Measurements from ENCODE around the gene FKBP11.
"Not testable (repeated sequence)": the region's sequence is repeated elsewhere in the genome, so short reads cannot be mapped to it uniquely, and the experiment has no call there.

The FKBP11 gene

GRCh38 chr12:48910196-48910595 is 15.1 kb downstream of the FKBP11 start:
- no peak for DNase-seq (ENCODE audit: low read depth in 2 of 3, low spot score in 2 of 3)

DNA sequence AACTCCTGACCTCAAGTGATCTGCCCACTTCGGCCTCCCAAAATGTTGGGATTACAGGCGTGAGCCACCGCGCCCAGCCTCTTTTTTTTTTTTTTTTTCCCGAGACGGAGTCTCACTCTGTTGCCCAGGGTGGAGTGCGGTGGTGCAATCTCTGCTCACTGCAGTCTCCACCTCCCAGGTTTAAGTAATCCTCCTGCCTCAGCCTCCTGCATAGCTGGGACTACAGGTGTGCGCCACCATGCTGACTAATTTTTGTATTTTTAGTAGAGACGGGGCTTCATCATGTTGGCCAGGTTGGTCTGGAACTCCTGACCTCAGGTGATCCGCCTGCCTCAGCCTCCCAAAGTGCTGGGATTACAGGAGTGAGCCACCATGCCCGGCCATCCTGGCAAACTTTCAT is 15.6 kb downstream of the FKBP11 start:
- not testable (repeated sequence) for DNase-seq (ENCODE audit: low read depth in 2 of 3, low spot score in 2 of 3)

GRCh38 chr12:48907245-48907644 is 18.0 kb downstream of the FKBP11 start:
- DNase-seq (ENCODE audit: low read depth in 2 of 3, low spot score in 2 of 3) = no peak

DNA sequence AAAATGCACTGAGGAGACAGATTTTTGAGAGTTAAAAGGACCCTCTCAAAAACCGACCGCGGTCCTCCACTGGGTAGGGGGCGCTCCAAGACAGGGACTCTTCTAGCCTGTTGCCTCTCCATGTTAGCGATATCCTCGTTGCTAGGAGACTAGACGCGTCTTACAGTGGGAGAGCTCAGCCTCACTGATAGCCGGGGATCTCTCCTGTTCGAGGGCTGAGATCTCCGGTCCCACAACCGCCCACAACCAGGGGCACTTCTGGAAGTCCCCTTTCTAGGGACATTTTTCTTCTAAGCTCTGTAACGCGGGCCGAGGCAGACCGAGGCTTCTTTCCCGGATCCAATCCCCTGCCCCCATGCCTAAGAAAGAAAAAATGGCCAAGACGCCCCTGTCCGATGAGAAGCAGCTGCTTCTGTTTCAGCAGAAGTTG is 21.3 kb downstream of the FKBP11 start:
- DNase-seq (ENCODE audit: low read depth in 2 of 3, low spot score in 2 of 3) = peak; percentile 49 to 68 (median 52)

DNA sequence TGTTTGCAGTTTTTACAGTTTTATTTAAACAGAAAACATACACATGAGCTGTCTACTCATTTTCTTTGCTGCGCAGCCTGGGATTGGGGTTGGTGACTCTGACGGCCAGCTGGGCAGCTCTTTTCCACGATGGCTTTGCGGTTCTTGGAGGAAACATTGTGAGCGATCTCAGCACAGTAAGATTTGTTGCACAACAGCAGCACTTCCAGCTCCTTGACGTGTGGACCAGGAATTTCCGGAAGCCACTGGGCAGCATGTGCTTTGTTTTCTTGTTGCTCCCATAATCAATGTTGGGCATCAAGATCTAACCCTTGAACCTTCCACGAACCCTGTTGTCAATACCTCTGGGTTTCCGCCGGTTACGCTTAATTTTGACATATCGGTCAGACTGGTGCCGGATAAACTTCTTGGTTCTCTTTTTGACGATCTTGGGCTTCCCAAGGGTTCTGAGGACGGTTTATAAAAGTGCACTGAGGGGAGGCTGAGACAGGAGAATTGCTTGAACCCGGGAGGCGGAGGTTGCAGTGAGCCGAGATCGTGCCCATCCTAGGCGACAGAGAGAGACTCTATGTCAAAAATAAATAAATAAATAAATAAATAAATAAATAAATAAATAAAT is 21.8 kb downstream of the FKBP11 start:
- no peak for DNase-seq (ENCODE audit: low read depth in 2 of 3, low spot score in 2 of 3)

- no peak for DNase-seq (ENCODE audit: low read depth in 2 of 3, low spot score in 2 of 3)
Measured at GRCh38 chr12:48901278-48901677, 24.0 kb downstream of the FKBP11 start.

- no peak for DNase-seq (ENCODE audit: low read depth in 2 of 3, low spot score in 2 of 3)
Measured at GRCh38 chr12:48899651-48900050, 25.6 kb downstream of the FKBP11 start.

DNA sequence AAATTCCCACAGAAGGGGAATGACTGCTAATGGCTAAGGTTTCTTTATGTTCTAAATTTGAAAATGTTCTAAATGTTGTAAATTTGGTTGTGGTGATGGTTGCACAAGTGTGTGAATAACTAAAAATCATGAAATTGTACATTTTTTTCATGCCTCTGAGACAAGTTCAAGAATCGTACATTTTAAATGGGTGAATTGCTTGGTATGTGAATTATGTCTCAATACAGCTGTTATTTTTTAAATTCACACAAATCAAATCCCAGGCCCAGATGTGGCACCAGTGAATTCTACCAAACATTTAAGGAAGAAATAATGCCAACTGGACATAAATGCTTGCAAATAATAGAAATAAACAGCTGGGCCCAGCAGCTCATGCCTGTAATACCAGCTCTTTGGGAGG is 31.0 kb downstream of the FKBP11 start:
- no peak for DNase-seq (ENCODE audit: low read depth in 2 of 3, low spot score in 2 of 3)

- DNase-seq (ENCODE audit: low read depth in 2 of 3, low spot score in 2 of 3) = peak; percentile 37 to 64 (median 60)
Measured at GRCh38 chr12:48890657-48891418, 34.5 kb downstream of the FKBP11 start.

DNA sequence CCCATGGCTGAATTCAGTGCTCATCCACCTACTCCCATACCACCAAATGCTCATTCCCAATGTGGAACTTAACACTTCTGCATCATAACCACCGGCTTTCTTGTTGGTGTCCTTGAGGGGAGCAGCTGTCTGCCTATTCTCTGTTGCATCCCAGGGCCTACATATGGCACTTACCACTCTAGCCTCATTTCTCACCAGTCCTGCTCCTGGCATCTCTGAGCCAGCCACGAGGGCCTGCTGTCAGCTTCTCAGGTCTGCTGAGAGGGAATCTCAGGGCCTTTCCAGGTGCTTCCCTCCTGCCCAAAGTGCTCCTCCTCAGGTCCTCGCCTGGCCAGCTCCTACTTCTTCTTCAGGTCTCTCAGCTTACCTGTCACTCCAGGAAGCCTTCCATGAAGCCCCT is 35.6 kb downstream of the FKBP11 start:
- no peak for DNase-seq (ENCODE audit: low read depth in 2 of 3, low spot score in 2 of 3)

GRCh38 chr12:48883305-48884161 is 41.8 kb downstream of the FKBP11 start:
- DNase-seq (ENCODE audit: low read depth in 2 of 3, low spot score in 2 of 3) = no peak

DNA sequence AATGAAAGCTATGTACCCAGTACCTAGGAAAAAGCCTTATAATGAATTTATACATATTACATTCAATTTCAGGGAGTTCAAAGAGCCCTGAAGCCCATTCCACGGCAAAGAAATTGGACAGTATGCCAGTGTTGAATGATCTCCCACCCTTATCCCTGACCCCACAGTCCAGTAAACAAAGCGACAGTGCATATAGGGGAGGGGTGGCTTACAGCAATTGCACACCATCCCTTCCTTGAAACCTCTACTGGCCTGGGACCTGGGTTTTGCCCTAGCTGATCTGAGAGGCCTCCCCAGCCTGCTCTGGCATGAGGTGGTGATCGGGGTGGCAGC is 42.4 kb downstream of the FKBP11 start:
- no peak for DNase-seq (ENCODE audit: low read depth in 2 of 3, low spot score in 2 of 3)

GRCh38 chr12:48882315-48882687 is 43.0 kb downstream of the FKBP11 start:
- no peak for DNase-seq (ENCODE audit: low read depth in 2 of 3, low spot score in 2 of 3)

GRCh38 chr12:48881686-48882314 is 43.5 kb downstream of the FKBP11 start:
- no peak for DNase-seq (ENCODE audit: low read depth in 2 of 3, low spot score in 2 of 3)

DNA sequence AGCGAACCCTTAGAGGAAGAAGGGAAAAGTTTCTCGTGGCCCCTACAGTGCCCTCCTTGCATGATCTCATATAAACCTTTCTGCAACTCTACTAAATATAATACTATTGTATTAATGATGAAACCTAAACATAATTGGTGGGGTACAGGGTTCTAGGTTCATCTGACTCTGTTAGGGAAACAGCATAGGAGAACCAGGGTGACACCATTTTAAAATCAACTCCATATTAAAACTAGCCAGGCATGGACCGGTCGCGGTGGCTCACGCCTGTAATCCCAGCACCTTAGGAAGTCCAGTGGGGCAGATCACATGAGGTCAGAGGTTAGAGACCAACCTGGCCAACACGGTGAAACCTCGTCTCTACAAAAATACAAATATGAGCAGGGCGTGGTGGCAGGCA is 44.6 kb downstream of the FKBP11 start:
- DNase-seq (ENCODE audit: low read depth in 2 of 3, low spot score in 2 of 3) = no peak

DNA sequence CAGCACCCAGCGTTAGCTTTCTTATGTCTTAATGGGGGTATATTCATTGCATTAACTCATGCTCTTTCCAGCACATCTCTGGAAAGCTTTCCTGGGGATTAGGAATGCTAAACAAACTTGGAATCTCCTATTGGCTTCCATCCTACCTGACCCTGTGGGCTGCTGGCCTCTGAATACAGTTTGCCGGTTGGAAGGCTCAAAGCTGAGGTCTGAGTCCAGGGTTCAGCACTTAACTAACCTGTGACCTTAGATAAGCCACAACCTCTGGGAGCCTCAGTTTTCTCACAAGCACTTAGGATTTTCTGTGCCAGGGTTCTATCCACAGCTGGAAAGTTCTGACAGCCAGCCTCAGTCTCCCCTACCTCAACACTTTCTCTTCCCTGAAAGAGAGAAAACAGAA is 46.7 kb downstream of the FKBP11 start:
- DNase-seq (ENCODE audit: low read depth in 2 of 3, low spot score in 2 of 3) = no peak

DNA sequence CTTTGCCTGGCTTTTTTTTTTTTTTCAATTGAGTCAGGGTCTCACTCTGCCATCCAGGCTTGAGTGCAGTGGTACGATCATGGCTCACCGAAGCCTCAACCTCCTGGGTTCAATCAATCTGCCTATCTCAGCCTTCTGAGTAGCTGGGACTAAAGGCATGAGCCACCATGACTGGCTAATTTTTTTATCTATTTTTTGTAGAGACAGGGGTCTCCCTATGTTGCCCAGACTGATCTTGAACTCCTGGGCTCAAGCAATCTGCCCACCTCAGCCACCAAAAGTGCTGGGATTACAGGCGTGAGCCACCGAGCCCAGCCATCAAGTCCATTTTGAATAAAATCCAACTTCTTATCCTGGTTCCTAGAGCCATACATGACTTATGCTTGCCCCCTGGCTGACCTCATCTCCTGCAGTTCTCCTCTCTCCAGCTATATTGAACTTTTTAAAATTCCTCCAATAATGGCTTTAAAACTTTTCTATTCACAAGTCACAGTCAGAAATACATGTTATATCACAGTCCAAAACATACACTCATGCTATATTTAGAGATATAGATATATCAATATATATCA is 49.3 kb downstream of the FKBP11 start:
- DNase-seq (ENCODE audit: low read depth in 2 of 3, low spot score in 2 of 3) = no peak

DNA sequence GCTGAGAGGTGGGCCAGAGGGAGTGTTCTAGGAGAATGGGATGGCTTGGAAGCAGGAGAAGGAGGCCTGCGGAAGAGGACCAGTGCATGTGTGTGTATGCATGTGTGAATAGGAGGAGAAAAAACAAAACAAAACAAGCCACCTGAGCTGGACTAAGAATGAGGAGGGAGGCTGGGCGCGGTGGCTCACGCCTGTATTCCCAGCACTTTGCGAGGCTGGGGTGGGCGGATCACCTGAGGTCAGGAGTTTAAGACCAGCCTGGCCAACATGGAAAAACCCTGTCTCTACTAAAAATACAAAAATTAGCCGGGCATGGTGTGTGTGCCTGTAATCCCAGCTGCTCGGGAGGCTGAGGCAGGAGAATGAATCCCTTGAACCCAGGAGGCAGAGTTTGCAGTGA is 51.8 kb downstream of the FKBP11 start:
- DNase-seq (ENCODE audit: low read depth in 2 of 3, low spot score in 2 of 3) = not testable (repeated sequence)

DNA sequence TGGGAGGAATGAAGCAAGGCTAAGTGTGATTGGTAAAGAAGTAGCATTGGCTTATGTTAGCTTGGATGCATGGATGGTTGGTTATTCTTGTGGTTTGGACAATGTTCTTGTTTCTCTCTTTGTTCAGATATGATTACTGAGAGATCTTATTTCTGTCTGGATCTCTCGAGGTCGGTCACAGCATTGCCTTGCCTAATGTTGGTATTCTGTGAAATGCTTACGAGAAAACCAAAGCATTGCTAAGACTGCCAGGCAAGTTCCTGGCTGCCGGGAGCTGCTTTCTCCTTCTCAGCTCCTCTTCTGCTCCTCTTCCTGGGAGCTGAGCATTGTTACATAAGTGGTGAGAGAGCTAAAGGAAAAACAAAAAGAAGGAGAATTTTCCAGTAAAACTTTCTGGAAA is 52.2 kb downstream of the FKBP11 start:
- DNase-seq (ENCODE audit: low read depth in 2 of 3, low spot score in 2 of 3) = no peak

All from activated CD8-positive, alpha-beta memory T cell treated with anti-CD3 and anti-CD28 coated beads for 48 hours (primary cell).